ENCODE measurements around the gene LRFN3.
"Not testable (repeated sequence)": the region's sequence is repeated elsewhere in the genome, so short reads cannot be mapped to it uniquely, and the experiment has no call there.

Gene LRFN3

GRCh38 chr19:35978271-35978670 is 42.1 kb downstream of the LRFN3 start:
- no peak for DNase-seq

- DNase-seq: no peak
These were observed 42.7 kb downstream of the LRFN3 start for GRCh38 chr19:35978832-35979365.

- DNase-seq: not testable (repeated sequence)
These were observed 44.8 kb downstream of the LRFN3 start for GRCh38 chr19:35980997-35981396.

- DNase-seq: no peak
These were observed 47.0 kb downstream of the LRFN3 start for GRCh38 chr19:35983177-35983576.

- DNase-seq: no peak
These were observed 49.9 kb downstream of the LRFN3 start for GRCh38 chr19:35986111-35986510.

- no peak for DNase-seq
These were observed 50.7 kb downstream of the LRFN3 start for GRCh38 chr19:35986664-35987570.

- no peak for DNase-seq
These were observed 51.4 kb downstream of the LRFN3 start for GRCh38 chr19:35987571-35987896.

GRCh38 chr19:35988824-35989223 is 52.6 kb downstream of the LRFN3 start:
- DNase-seq: no peak

- DNase-seq: no peak
These were observed 54.0 kb downstream of the LRFN3 start for GRCh38 chr19:35990156-35990555.

GRCh38 chr19:35990771-35991730 is 54.9 kb downstream of the LRFN3 start:
- DNase-seq: no peak

GRCh38 chr19:35991731-35992450 is 55.7 kb downstream of the LRFN3 start:
- DNase-seq: no peak

- DNase-seq: no peak
These were observed 57.0 kb downstream of the LRFN3 start for GRCh38 chr19:35992907-35993765.

- no peak for DNase-seq
These were observed 57.9 kb downstream of the LRFN3 start for GRCh38 chr19:35993923-35994598.
